Thyroid gland (tissue), 4 donors: Measurements from ENCODE around the gene CNTNAP5. TPM values are rescaled to one million over a fixed set of nuclear protein-coding genes. Genes with fewer than 3 reads are reported as not detected.
A peak's percentile ranks its signal among the peaks of the same experiment; 100 is the strongest.

Experiments
- DNase-seq, 2 donors: peaks; one replicate each; pipeline ENCODE4 v3.0.0-alpha.2; 2019
- H3K27ac ChIP-seq, 3 donors: fragments of 200-600 bp; sonication (generic); 1 replicate in 2 of 3; 2 replicates in 1 of 3; pipeline ENCODE4 v1.5.1; 2016 to 2019; ENCODE audit warnings: mild to moderate bottlenecking in 1 of 3, moderate library complexity in 1 of 3
- H3K27me3 ChIP-seq: fragments of 200-600 bp; sonication (generic); one replicate; pipeline ENCODE4 v1.5.1; 2019
- H3K36me3 ChIP-seq, 2 donors: fragments of 200-600 bp; sonication (generic); one replicate each; pipeline ENCODE4 v1.5.1; 2016 to 2019
- H3K4me1 ChIP-seq, 2 donors: fragments of 200-600 bp; sonication (generic); one replicate each; pipeline ENCODE4 v1.5.1; 2017 to 2019
- H3K4me3 ChIP-seq, 3 donors: fragments of 200-600 bp; sonication (generic); replicated peaks in 1 of 3; 1 replicate in 2 of 3; 2 replicates in 1 of 3; pipeline ENCODE4 v1.5.1; 2016; ENCODE audit warnings: mild to moderate bottlenecking in 1 of 3
- H3K9me3 ChIP-seq: fragments of 200-600 bp; sonication (generic); one replicate; pipeline ENCODE4 v1.5.1; 2017
- POLR2A ChIP-seq, 2 donors: fragments of 450-650 bp; IDR thresholded peaks; one replicate each; pipeline ENCODE4 v1.6.1; 2017; ENCODE audit warnings: antibody characterized with exemption in 2 of 2, mild to moderate bottlenecking in 2 of 2, moderate library complexity in 1 of 2
- WGBS, 2 donors: methylation state at CpG; one replicate each; pipeline ENCODE4 v1.1.5; 2017; 5-methylcytosine and 5-hydroxymethylcytosine counted together
- intact Hi-C: fragments of 100-400 bp; cut with DNase I; formaldehyde crosslinking; loops from one replicate; pipeline ENCODE4 v1.15.1; 2023
- total RNA-seq, 4 donors: library from RNA; depleted of rRNA; stranded (reverse); fragments of >200 nt; gene quantifications; one replicate each; pipeline ENCODE4 v1.2.3, GENCODE V29; 2016
- TF ChIP-seq, protein P1 (sequence below), 6 experiments: fragments of 200-600 bp in 3 of 6; fragments of 450-650 bp in 3 of 6; sonication (generic) in 3 of 6; IDR thresholded peaks; one replicate each; pipeline ENCODE4 v1.5.1; 2016 to 2019; ENCODE audit warnings: antibody characterized with exemption in 6 of 6, mild to moderate bottlenecking in 2 of 6, inconsistent platforms in 1 of 6, moderate library complexity in 1 of 6

Gene CNTNAP5
- total RNA-seq, 4 donors from 2014 or later, result not detected

DNA sequence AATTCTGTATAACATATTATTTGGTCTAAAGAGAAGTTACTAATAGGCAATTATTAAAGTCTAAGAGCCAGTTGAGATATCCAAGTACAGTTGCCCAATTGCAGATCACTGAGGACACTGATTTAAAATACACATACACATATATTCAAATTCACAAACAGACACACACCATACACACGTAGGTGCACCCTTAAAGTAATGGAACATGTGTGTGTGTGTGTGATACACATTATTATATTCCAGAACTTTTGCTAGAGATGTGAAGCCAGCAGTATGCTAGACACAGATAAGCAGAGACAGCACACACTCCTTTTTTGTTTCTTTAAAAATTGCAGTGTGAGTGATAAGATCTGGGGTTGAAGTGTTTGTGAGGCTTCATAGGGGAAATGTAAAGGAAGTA lies 292.5 kb downstream of the CNTNAP5 start:
- intact Hi-C loops, result no loop called here
- H3K9me3 ChIP-seq, result no peaks in the 10 kb centered on the region
- no peak overlapping the region for H3K27ac ChIP-seq
- 72 to 77% methylated on average over 1 of the region's 1 CpG for WGBS, 2 donors
- TF ChIP-seq, protein P1, sequence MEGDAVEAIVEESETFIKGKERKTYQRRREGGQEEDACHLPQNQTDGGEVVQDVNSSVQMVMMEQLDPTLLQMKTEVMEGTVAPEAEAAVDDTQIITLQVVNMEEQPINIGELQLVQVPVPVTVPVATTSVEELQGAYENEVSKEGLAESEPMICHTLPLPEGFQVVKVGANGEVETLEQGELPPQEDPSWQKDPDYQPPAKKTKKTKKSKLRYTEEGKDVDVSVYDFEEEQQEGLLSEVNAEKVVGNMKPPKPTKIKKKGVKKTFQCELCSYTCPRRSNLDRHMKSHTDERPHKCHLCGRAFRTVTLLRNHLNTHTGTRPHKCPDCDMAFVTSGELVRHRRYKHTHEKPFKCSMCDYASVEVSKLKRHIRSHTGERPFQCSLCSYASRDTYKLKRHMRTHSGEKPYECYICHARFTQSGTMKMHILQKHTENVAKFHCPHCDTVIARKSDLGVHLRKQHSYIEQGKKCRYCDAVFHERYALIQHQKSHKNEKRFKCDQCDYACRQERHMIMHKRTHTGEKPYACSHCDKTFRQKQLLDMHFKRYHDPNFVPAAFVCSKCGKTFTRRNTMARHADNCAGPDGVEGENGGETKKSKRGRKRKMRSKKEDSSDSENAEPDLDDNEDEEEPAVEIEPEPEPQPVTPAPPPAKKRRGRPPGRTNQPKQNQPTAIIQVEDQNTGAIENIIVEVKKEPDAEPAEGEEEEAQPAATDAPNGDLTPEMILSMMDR (IDR thresholded peaks at IDR 0.05), result no peak
- no peak for TF ChIP-seq POLR2A (IDR thresholded peaks at IDR 0.05)
- H3K4me3 ChIP-seq, result no peak overlapping the region
- no peaks in the 10 kb centered on the region for H3K4me1 ChIP-seq
- H3K36me3 ChIP-seq, result no peaks in the 10 kb centered on the region
- H3K27me3 ChIP-seq, result no peaks in the 10 kb centered on the region
- no peak for DNase-seq

DNA sequence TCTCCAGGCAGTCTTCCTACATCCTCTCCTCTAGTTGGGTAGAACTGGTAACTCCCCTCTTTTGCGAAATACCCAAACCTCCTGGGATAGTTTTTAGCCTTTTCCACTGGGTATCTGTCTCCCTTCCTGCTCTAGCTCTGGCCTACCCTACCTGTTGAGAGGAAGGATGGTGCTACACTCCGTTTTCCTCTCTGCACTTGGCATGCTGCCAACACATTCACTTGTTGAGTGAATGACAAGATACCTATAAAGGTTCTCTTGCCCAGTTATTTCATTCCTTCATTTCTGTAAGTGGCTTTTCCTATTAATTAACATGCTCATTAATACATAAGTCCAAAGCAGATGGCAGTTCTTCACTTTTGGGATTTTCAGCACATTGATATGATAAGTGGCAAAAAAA lies 293.8 kb downstream of the CNTNAP5 start:
- Histone ChIP-seq H3K4me1 (no peaks in the 10 kb centered on the region), H3K27me3 (no peaks in the 10 kb centered on the region), H3K36me3 (no peaks in the 10 kb centered on the region), H3K4me3 (no peak overlapping the region), H3K27ac (no peak overlapping the region), H3K9me3 (no peaks in the 10 kb centered on the region)
- 52 to 57% methylated on average over 2 of the region's 2 CpGs for WGBS, 2 donors
- DNase-seq, result peak in 1 of 2 donors; percentile 2
- TF ChIP-seq POLR2A (IDR thresholded peaks at IDR 0.05), result no peak
- TF ChIP-seq, protein P1 (IDR thresholded peaks at IDR 0.05), result no peak
- intact Hi-C loops, result no loop called here

DNA sequence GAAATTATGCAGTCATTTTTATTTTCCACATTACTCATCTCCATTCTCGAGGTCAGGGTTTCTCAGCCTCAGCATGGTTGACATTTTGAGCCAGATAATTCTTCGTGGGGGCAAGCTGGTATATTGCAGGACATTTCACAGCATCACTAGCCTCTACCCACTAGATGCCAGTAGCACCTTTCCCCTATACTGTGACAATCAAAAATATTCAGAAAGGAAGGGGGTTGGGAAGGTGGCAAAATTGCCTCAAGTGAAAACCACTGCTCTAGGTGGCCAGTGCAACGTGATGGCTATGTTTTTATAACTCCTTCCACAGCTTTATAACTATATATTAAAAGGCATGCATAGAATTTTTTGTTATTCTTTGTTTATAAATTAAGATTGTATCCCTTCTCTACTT lies 294.5 kb downstream of the CNTNAP5 start:
- no peaks in the 10 kb centered on the region for H3K27me3 ChIP-seq
- WGBS, 2 donors, result 65 to 67% methylated on average over 3 of the region's 3 CpGs
- TF ChIP-seq, protein P1 (IDR thresholded peaks at IDR 0.05), result no peak
- no peak for TF ChIP-seq POLR2A (IDR thresholded peaks at IDR 0.05)
- H3K4me1 ChIP-seq, result no peaks in the 10 kb centered on the region
- intact Hi-C loops, result no loop called here
- no peaks in the 10 kb centered on the region for H3K36me3 ChIP-seq
- no peak for DNase-seq
- H3K27ac ChIP-seq, result no peak overlapping the region
- H3K9me3 ChIP-seq, result no peaks in the 10 kb centered on the region
- H3K4me3 ChIP-seq, result no peak overlapping the region

DNA sequence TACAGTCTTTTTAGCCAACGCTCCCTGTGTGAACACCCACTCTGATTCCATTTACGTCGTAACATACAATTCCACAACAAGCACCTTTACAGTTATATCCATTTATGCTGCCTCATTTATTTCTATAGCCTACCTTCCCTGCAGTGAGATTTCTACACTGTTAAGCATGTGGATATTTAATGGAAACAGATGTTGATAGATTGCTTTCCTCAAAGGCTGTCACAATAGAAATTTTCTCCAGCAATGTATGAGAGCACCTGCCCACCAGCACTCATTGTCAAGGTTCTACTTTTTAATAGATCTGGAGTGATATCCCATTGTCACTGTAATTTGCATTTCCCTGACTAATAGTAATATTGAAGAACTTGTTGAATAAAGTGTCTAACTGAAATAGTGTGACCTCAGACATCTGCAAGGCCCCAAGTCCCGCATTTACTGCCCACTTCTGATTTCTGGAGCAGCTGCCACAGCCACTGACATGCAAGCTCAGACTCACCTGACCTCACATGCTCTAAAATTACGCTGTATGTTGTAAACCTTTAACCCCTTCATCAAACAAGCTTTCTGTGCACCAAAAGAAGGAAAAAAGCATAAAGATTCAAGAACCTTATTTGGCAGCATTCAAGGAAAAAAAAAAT lies 295.1 kb downstream of the CNTNAP5 start:
- 74 to 75% methylated on average over 5 of the region's 5 CpGs for WGBS, 2 donors
- TF ChIP-seq, protein P1 (IDR thresholded peaks at IDR 0.05), result no peak
- no peak for DNase-seq
- Histone ChIP-seq H3K9me3 (no peaks in the 10 kb centered on the region), H3K4me1 (no peaks in the 10 kb centered on the region), H3K4me3 (no peak overlapping the region), H3K36me3 (no peaks in the 10 kb centered on the region), H3K27ac (no peak overlapping the region), H3K27me3 (no peaks in the 10 kb centered on the region)
- intact Hi-C loops, result no loop called here

DNA sequence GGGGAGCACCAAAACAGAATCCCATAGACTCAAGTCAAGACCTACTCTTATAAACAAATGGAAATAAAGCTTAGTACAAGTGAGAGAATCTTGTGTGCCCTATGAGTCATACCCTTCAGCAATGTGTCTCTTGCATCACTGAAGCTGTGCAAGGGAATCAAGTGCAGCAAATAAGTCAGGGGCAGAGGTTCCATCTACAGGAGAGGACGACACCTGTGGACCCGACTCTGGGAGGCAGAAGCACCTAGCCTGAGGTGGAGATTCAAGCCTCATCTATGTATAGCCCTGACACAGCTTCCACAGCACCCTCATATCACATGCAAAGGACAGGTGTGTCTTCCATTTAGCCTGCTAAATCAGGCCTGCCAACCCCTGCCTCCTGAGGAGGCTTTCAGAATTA lies 298.2 kb downstream of the CNTNAP5 start:
- H3K4me3 ChIP-seq, result no peak overlapping the region
- no peak for DNase-seq
- TF ChIP-seq, protein P1 (IDR thresholded peaks at IDR 0.05), result no peak
- no peak for TF ChIP-seq POLR2A (IDR thresholded peaks at IDR 0.05)
- H3K9me3 ChIP-seq, result no peaks in the 10 kb centered on the region
- no peaks in the 10 kb centered on the region for H3K27me3 ChIP-seq
- no peak overlapping the region for H3K27ac ChIP-seq
- H3K4me1 ChIP-seq, result no peaks in the 10 kb centered on the region
- WGBS, 2 donors, result 73 to 80% methylated on average over 2 of the region's 2 CpGs
- no peaks in the 10 kb centered on the region for H3K36me3 ChIP-seq
- intact Hi-C loops, result no loop called here
